Transverse colon (tissue), 4 donors: ENCODE data around the gene WEE1.

Experiments
- CTCF ChIP-seq, 5 experiments: fragments of 200-600 bp in 3 of 5; fragments of 450-650 bp in 2 of 5; sonication (generic) in 3 of 5; IDR thresholded peaks; 1 replicate in 2 of 5; 2 replicates in 3 of 5; pipeline ENCODE4 v1.5.1; 2016 to 2017; ENCODE audit warnings: antibody characterized with exemption in 5 of 5, inconsistent platforms in 3 of 5, mild to moderate bottlenecking in 2 of 5, moderate library complexity in 1 of 5
- EP300 ChIP-seq: sonication (generic); formaldehyde crosslinking; IDR thresholded peaks from one replicate; pipeline ENCODE4 v1.6.1; 2017; ENCODE audit warnings: antibody characterized with exemption, low read depth
- POLR2A ChIP-seq: fragments of 450-650 bp; IDR thresholded peaks from one replicate; pipeline ENCODE4 v1.6.1; 2016; ENCODE audit warnings: antibody characterized with exemption, mild to moderate bottlenecking, moderate library complexity
- POLR2AphosphoS5 ChIP-seq, 3 donors: sonication (generic); formaldehyde crosslinking; IDR thresholded peaks; one replicate each; pipeline ENCODE4 v1.6.1; 2016; ENCODE audit warnings: antibody characterized with exemption in 3 of 3

GRCh38 chr11:9524001-9524400 is 49.5 kb upstream of the WEE1 start:
- no peak for TF ChIP-seq CTCF (IDR thresholded peaks at IDR 0.05)
- no peak for TF ChIP-seq EP300
- TF ChIP-seq POLR2A = no peak
- TF ChIP-seq POLR2AphosphoS5 (IDR thresholded peaks at IDR 0.05) = no peak
